Tongue (tissue), 2 donors: Measurements from ENCODE around the gene NBPF6. TPM values are rescaled to one million over a fixed set of nuclear protein-coding genes. Genes with fewer than 3 reads are reported as not detected.
A peak's percentile ranks its signal among the peaks of the same experiment; 100 is the strongest.
"Not testable (repeated sequence)": the region's sequence is repeated elsewhere in the genome, so short reads cannot be mapped to it uniquely, and the experiment has no call there.

Experiments used
- DNase-seq: peaks from one replicate; pipeline ENCODE4 v3.0.0-alpha.2; 2015
- total RNA-seq: library from RNA; depleted of rRNA; stranded (reverse); fragments of >200 nt; gene quantifications from one replicate; pipeline ENCODE4 v1.2.3, GENCODE V29; 2014

The NBPF6 gene
- total RNA-seq, 1 donor from 2014 or later, result not detected

- DNase-seq, result no peak
These were observed 52.5 kb downstream of the NBPF6 start for GRCh38 chr1:108502624-108503023.

- no peak for DNase-seq
These were observed 53.1 kb downstream of the NBPF6 start for GRCh38 chr1:108503062-108503733.

- DNase-seq, result no peak
These were observed 54.3 kb downstream of the NBPF6 start for GRCh38 chr1:108504447-108504846.

- no peak for DNase-seq
These were observed 55.6 kb downstream of the NBPF6 start for GRCh38 chr1:108505763-108506070.

- DNase-seq, result peak; percentile 44
These were observed 61.6 kb downstream of the NBPF6 start for GRCh38 chr1:108511764-108512163.

GRCh38 chr1:108512239-108513043 is 62.3 kb downstream of the NBPF6 start:
- DNase-seq, result peak; percentile 63

GRCh38 chr1:108513044-108513415 is 62.9 kb downstream of the NBPF6 start:
- no peak for DNase-seq

GRCh38 chr1:108513914-108514313 is 63.8 kb downstream of the NBPF6 start:
- not testable (repeated sequence) for DNase-seq

- not testable (repeated sequence) for DNase-seq
These were observed 67.3 kb downstream of the NBPF6 start for GRCh38 chr1:108517301-108517897.

Other genes starting within 250 kb of the NBPF6 start
- 67.7 TPM for gene SLC25A24, start 250.0 kb upstream of the NBPF6 start, total RNA-seq
- not detected for gene NBPF4, start 206.3 kb upstream of the NBPF6 start, total RNA-seq
- gene EEIG2, start 109.8 kb downstream of the NBPF6 start, total RNA-seq, result 36.0 TPM
- 15.1 TPM for gene HENMT1, start 210.8 kb downstream of the NBPF6 start, total RNA-seq
- gene PRPF38B, start 242.0 kb downstream of the NBPF6 start, total RNA-seq, result 16.0 TPM